ENCODE data around the gene TRANK1. TPM values are rescaled to one million over a fixed set of nuclear protein-coding genes. Genes with fewer than 3 reads are reported as not detected.
A peak's percentile ranks its signal among the peaks of the same experiment; 100 is the strongest.
"Not testable (repeated sequence)": the region's sequence is repeated elsewhere in the genome, so short reads cannot be mapped to it uniquely, and the experiment has no call there.

The TRANK1 gene
- total RNA-seq, 1 donor from 2014 or later = 27.1 TPM

DNA sequence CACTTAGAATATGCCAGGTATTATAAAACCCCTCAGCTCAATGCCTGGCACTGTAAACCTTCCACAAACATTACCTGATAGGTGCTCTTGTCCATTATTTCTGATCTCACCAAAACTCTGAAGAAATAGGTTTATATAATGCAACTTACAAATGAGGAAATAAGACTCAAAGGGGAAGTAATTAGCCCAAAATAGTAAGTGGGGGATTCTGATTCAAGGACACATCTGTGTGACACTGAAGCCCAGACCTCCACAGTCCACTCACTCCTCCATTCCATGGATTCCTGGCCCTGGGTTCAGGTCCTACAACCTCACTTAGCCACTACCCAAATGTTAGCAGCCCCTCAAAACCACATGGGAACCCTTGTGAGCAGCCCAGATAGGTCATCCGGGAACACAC is 49.9 kb downstream of the TRANK1 start:
- no peak for DNase-seq (ENCODE audit: low spot score)
- ATAC-seq = no peak

DNA sequence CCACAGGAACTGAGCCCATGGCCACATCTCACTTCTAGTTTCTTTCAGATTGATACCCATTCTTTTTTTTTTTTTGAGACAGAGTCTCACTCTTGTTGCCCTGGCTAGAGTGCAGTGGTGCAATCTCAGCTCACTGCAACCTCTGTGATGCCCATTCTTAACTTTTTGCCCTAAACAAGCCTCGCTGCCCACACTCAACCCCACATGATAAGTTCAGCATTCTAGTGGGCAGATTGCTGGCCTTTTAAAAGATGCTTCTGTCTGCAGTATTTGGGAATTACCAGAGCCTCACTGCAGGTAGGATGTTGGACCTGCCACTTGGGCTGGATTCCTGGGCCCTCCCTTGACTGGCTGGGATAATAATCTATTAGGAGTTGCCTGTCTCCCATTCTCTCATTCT is 51.0 kb downstream of the TRANK1 start:
- DNase-seq (ENCODE audit: low spot score) (no peak), ATAC-seq (no peak)

DNA sequence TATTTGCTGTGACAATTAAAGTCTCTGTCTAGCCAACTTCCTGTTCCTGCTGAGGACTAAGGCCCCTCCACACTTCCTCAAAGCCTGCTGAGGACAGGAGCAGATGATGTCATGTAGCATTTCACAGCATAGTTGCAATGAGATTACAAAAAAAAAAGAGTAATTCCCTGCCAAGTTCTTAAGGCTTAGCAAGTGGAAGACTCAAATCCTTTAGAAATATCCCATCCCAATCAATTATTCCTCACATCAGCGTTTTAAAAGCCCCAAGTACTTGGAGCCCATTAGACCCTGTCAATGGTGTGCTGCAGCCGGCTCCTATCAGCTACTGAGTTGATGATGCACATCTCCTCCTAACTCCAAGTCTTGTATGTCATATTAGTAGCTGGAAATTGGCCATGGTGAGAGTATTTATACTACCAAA is 51.7 kb downstream of the TRANK1 start:
- DNase-seq (ENCODE audit: low spot score) (no peak), ATAC-seq (peak; percentile 74)

DNA sequence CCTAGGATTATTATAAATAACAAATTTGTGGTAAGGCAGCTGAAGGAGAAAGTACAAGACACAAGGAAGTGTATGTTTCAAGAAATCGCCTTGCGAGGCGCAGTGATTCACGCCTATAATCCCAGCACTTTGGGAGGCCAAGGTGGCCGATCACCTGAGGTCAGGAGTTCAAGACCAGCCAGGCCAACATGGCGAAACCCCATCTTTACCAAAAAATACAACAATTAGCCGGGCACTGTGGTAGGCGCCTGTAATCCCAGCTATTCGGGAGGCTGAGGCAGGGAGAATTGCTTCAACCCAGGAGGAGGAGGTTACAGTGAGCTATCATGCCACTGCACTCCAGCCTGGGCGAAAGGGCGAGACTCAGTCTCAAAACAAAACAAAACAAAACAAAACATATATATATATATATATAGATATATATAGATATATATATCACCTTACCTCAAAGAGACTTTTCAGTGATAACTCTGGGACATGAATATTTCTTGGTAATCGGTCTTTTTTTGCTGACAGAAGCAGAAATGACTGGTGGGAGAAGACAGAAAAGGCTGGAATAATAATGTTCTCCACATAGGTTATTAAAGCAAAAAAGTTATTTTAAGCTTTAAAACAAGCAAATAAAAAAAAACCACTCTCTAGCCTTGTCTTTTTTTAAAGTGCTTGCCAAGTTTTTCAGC is 52.3 kb downstream of the TRANK1 start:
- ATAC-seq (no peak), DNase-seq (ENCODE audit: low spot score) (no peak)

DNA sequence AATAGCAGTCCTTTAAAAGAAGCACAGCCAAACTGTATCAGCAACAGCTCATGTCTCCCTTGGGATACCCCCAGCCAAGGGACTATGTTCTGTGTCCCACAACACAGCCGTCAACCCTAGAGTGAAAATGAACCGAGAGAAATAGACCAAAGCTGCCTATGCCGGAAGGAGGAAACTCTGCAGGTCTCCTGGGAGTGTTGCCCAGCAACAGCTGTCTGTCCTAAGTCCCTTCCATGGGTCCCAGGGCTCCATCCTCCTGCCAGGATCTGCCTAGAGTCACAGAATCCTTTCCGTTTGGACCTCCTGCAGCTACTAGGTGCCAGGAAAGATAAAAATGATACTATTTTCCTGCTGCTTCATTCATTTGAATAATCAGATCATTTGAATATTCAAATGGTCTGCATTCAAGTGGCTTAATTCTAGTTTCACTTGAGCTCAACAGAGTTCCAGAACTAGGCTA is 53.1 kb downstream of the TRANK1 start:
- no peak for DNase-seq (ENCODE audit: low spot score)
- peak; percentile 26 for ATAC-seq

DNA sequence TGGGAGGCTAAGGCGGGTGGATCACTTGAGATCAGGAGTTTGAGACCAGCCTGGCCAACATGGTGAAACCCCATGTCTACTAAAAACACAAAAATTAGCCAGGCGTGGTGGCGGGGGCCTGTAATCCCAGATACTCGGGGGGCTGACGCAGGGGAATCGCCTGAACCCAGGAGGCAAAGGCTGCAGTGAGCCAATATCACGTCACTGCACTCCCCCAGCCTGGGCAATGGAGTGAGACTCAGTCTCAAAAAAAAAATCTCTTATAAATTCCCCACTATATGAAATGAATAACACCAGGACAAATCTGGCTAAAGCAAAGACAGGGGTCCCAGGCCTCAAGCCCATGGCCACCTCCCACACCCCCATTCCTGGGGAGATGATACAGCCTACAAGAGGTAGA is 53.8 kb downstream of the TRANK1 start:
- not testable (repeated sequence) for DNase-seq (ENCODE audit: low spot score); ATAC-seq

DNA sequence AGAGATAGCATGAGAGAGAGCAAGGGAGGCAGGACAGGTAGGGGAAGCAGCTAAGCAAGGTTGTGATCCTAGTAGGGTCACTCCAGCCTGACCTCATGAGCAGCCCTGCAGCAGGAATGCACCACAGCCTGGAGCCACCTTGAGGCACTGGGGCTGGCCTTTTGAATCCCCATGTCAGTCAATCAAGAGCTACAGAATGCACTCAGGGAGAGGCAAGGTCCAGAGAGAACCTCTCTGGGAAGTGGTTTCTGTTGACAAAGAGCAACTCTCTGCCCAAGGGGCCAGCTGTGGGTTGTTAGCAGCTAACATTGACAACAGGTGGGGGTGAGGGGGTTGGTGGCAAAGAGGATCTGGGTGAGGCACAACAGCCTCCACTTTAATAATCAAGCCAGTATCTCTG is 54.6 kb downstream of the TRANK1 start:
- no peak for ATAC-seq

DNA sequence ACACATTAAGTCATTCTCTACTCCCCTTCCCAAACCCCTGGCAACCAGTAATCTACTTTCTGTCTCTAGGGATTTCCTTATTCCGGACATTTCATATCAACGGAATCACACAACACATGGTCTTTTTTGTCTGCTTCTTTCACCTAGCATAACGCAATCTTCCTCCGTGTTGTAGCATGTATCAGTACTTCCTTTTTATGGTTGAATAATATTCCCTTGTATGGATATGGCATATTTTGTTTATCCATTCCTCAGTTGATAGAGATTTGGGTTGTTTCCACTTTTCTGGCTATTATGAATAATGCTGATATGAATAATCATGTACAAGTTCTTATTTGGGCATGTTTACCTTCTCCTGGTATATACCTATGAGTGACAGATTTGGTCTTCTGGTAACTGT is 63.1 kb downstream of the TRANK1 start:
- no peak for ATAC-seq
- DNase-seq (ENCODE audit: low spot score) = no peak

More for the DNA sequence above, 54.6 kb downstream of the TRANK1 start:
- DNase-seq (ENCODE audit: low spot score) = no peak

DNA sequence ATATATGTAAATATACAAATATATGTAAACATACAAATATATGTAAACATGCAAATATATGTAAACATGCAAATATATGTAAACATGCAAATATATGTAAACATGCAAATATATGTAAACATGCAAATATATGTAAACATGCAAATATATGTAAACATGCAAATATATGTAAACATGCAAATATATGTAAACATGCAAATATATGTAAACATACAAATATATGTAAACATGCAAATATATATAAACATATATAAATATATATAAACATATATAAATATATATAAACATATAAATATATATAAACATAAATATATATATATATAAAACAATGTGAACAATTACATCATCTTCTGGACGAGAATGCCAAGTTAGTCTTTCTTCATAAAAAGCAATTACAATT is 65.0 kb downstream of the TRANK1 start:
- ATAC-seq; DNase-seq (ENCODE audit: low spot score): not testable (repeated sequence)

DNA sequence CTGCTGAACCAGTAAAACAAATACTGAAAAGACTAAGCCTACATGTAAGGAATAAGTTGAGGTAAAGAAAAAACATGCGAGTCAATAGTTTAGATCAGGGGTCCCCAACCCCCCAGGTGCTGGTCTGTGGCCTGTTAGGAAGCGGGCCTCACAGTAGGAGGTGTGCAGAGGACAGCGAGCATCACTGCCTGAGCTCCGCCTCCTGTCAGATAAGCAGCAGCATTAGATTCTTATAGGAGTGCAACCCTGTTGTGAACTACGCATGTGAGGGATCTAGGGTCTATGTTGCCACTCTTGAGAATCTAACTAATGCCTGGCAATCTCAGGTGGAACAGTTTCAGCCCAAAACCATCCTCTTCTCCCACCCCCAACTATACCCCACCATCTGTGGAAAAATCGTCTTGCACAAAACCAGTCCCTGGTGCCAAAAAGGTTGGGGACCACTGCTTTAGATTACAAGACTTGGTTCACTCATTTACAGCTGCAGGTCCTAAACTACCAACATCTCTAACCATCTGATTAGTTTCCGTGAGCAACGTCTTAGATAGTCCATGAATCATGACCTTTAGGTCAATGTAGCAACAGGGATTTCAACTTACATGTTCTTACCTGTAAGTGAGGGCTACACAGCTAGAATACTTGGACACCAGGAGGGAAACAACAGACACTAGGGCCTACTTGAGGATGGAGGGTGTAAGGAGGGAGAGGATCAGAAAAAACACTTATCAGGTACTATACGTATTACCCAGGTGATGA is 66.7 kb downstream of the TRANK1 start:
- no peak for DNase-seq (ENCODE audit: low spot score)
- ATAC-seq = no peak

DNA sequence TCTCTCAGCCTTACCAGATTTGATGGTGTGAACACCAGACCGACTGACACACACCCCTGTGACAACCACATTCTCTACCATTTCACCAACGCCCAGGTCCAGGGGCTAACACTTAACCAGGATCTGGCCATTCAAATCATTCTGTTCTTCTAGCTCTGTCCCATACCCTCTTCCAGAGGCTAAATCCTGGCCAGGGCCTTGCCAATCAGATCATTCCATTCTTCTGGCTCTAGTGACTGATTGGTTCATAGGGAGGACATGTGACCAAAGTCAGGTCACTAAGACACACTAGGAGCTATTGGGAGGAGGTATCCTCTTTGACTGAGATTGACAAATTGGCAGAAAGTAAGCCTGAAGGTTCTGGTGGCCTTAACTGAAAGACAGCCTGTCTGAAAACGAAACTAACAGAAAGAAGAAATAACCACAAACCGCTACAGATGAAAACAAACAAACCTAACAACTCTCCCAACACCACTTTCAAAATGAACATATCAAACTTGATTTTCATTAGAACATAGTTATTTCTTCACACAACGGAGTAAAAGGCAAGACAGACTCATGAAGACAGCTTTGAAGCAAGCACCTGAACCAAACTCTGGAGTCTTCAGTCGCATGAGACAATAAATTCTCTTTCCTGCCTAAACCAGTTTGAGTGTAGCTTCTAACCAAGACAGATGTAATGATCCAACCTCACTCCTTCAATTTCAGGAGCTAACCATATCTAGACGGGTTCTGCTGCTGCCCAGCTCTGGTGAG is 68.5 kb downstream of the TRANK1 start:
- ATAC-seq (peak; percentile 71), DNase-seq (ENCODE audit: low spot score) (no peak)

DNA sequence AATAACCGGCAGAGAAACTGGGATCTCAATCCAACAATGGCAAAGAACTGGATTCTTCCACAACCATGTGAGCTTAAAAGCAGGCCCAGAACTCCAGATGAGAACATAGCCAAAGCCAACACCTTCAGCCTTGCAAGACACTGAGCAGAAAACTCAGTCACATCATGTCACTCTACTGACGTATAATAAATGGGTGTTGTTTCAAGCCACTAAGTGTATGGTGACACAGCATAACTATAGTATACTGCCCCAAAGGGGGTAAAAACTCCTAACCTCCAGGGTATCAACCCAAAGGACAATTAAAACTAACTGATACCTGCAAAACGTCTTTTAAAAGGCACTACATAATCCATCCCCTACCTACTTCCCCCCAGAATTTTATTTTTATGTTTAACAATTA is 69.5 kb downstream of the TRANK1 start:
- DNase-seq (ENCODE audit: low spot score) (no peak), ATAC-seq (no peak)

DNA sequence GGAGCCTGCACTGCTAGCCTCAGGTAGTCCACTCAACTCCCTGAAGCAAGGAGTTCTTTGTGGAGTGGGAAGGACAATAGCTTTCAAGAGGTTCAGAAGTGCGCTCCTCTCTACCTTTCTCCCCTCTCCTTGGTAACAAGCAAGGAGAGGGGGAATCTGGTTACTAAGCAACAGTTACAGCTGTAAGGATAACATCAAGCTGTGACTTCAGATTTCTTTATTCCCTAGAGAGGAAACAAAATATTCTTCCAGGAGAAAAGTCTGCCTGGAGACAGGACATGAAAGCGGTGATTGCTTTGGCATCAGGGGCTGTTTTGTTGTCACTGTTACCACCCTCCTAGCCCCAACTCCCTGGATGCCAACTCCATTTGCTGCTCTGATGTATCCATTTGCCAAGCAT is 70.4 kb downstream of the TRANK1 start:
- no peak for DNase-seq (ENCODE audit: low spot score)
- ATAC-seq = no peak

DNA sequence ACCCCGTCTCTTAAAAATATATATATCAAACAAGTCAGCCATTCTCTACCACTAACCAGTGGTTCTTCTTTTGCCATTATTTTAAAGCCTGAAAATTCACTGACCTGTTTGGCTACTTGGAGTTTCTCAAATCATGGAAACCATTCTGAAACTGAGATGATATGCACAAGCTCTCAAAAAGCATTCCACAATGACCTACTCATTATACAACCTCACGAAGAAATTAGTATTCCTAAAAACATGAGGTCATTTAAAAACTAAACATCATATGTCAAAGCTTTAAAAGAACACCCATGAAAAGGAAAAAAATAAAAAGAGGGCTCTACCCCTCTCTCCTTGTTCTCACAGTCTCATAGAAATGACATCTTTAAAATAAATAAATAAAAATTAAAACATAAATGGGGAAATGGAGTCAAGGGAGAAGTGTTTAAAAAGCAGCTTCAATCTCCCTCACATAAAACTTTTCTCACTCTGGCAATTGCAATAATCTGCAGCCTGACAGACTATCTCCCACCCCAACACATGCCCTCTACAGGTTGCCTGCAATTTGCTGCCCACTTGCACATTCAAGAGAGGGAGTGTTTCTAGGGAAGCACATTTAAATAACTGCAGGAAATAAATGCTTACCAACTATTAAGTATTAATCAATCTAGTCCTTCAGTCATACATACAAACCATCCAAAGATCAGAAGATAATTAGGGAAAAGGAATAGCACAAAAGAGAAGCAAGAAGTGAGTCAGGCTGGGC is 73.3 kb downstream of the TRANK1 start:
- no peak for ATAC-seq
- no peak for DNase-seq (ENCODE audit: low spot score)

DNA sequence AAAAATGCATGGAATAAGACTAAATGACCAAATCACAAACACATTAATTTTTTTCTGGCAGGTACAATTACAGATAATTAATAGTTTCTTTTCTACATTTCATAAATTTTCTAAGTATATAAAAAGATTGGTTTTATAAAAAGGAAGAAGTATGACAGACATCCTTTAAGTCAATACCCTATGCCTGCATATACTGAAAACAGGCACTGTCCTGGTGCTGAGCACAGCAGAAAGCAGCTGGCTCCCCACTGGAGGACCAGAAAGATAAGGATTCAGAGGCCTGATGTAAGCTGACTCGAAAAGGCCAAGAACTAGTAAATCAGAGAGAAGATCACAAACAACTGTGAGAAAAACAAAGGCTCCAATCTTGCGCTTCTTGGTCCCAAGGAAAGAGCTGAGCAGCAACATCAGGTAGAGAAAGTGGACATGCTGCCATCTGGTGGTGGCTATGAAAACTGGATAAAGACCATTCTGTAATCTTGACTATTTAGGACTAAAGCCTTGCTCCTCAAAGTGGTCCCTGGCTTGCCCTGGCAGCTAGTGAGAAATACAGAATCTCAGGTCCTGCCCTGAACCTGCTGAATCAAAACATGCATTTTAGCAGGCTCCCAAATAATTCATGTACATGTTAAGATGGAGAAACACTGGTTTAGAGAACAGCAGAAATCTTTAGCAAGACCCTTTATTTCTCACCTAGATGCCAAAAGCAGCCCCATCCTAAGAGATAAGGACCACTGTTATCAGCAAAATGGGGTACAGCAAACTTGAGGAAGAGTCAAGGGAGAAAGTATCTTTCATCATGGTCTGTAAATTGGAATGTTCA is 76.0 kb downstream of the TRANK1 start:
- ATAC-seq (peak; percentile 92), DNase-seq (ENCODE audit: low spot score) (no peak)

DNA sequence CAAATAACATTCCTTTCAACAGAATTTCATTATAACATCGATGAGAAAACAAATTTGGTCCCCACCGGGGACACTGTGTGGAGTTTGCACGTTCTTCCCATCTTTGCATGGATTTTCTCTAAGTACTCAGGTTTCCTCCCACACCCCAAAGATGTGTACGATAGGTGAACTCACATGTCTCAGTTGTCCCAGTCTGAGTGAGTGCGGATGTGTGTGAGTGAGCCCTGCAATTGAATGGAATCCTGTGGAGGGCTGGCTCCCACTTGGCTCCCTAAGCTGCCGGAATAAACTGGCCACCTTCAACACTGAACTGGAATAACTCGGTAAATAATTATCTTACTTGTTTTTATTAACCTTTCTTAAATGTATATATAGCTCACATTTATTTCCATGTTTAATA is 77.0 kb downstream of the TRANK1 start:
- ATAC-seq (no peak), DNase-seq (ENCODE audit: low spot score) (no peak)

DNA sequence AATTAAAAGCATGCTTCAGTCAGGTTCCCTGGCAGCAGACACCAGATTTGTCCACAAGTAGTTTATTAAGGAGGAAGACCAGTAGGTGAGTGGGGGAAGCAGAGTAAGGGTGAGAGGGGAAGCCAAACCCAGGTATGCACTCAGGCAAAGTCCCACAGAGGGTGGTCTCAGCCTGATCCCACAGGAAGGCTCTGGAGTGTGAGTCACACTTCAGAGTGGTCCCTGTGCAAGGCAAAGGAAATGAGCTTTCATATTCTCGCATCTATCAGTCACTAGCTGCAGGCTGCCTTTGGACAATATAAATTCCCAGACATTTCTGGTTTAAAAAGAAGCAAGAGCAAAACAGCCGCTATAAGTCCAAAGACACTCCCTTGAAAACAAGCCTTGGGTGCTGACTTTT is 78.5 kb downstream of the TRANK1 start:
- DNase-seq (ENCODE audit: low spot score) (no peak), ATAC-seq (no peak)

DNA sequence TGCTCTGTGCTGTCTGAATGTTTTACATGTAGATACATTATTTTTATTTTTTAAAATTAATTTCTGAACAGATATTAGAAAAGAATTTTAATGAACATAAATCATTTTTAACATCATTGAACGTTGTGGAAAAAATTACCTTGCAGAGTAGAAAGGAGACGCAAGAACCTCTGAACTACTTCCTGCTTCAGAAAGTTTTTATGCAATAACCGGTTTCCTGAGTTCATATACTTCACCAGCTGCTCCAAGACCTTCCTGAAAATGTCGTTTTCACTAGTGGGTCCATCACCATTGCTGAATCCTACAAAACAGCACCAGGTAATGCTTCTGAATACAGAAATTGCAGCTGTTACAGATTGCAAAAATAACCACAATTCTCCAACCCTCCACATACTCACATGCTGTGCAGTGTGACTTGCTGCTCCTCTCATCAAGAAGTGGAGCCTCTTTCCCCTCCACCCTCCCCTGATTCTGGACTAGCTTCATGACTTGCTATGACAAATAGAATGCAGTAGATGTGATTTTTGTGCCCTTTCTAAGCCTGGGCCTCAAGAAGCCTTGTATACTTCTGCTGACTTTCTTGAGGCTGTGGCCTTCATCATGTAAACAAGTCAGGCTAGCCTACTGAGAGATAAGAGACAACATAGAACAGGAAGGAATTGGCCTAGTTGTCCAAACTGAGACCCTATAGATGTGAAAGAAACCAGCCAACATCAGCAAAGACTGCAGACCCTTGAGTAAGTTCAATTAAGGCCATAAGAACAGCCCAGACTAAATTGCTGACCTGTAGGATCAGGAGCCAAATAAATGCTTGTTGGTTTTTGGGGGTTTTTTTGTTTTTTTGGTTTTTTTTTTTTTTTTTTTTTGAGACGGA is 80.4 kb downstream of the TRANK1 start:
- no peak for ATAC-seq
- no peak for DNase-seq (ENCODE audit: low spot score)

DNA sequence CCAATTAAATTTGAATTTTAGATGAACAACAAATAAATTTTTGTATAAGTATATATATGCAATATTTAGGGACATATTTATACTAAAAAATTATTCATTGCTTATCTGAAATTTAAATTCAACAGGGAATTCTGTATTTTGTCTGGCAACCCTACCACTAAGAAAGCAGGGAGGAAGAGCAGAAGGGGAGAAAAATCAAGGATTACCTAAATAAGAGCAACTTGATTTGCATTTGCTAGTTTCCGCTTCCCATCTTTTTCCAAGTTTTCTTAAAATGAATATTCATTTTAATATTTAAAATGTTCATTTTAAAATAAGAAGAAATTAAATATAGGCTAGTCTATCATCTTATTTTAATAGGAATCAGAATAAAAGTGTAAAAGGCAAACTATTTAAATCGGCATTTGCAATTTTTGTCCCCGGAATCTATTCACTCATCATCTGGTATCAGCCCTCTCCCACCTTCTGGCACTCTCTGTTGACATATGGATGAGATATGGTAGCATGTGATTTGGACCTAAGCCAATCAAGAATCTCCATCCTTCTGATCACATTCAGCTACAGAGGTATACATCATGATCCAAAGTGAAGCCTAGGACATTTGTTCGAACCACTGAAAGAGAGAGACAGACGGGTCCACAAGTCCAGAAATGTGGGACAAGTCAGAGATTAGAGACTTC is 82.6 kb downstream of the TRANK1 start:
- ATAC-seq (no peak), DNase-seq (ENCODE audit: low spot score) (no peak)

All from left lobe of liver (tissue), 2 donors.